A549 treated with CORT108297 at 1 μM for 4 hours (cell line): ENCODE data around the gene TMEM200A. TPM values are rescaled to one million over a fixed set of nuclear protein-coding genes. Genes with fewer than 3 reads are reported as not detected.

ENCODE experiments used
- total RNA-seq: library from RNA; stranded (reverse); fragments of 200-300 nt; extraction: Qiagen RNA extraction; gene quantifications from 5 replicates; pipeline ENCODE4 v1.2.3, GENCODE V29; 2022

The TMEM200A gene
- total RNA-seq = 0.03 to 0.05 TPM (median 0.05 TPM) in 4 of 5 replicates, not detected in the other

DNA sequence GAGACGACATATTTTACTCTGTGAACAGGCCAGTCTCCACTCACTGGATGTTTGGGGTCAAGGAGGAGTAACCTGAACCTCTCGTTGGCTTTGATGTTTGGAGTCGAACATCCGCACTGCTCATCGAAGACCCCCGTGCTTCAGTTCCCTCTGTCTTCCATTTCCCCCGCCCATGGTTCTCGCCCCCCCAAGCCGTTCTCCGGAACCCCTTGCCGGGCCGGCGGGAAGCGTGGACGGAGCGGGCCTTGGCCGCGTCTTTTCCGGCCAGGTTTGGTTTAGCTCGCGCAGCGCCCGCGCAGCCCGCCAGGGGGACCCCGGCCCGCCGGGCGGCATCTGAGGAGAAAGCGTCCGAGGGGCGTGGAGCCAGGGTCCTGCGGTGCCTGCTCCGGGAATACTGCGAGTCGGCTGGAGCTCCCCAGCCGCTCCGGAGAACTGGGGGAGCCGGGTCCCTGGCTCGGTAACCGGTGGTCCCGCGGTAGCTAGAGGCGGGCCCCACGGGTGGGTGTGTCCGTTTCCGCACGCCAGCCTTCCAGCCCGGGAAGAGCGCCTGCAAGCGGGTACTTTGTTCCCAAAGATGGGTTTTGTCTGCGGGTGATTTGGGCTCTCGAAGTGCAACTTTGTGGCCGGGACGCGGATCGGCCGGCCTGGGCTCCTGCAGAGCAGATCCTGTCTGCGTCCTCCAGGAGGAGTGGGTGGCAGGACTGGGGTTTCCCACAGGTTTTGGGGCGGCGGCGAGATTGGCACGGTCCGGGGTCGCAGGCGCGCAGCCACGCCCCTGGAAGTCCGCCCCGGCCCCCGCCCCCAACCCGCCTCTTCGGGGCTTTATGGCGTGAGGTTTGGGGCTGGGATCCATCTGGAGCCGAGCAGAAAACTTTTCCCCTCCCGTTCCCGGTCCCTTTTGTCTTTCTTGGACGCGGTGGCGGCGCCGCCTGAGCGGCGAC is at the start of gene TMEM200A:
TSS of gene TMEM200A (plus strand) at position 852 of the 941 bp plus-strand sequence. CDS start 74,406 bp downstream, outside the sequence.

Other genes with a start within 250 kb of the TMEM200A start
- not detected in 5 replicates for gene SAMD3, start 143.1 kb upstream of the TMEM200A start, total RNA-seq